Measurements from ENCODE around the gene CPN2. TPM values are rescaled to one million over a fixed set of nuclear protein-coding genes. Genes with fewer than 3 reads are reported as not detected.

CPN2 gene
- total RNA-seq, 1 donor, result not detected

- DNase-seq (ENCODE audit: low read depth), result no peak
- TF ChIP-seq CTCF (IDR thresholded peaks at IDR 0.05; ENCODE audit: insufficient read depth, low read length), result no peak
- H3K4me3 ChIP-seq (ENCODE audit: low read depth, low read length), result no peak overlapping the region
These were observed 44.9 kb downstream of the CPN2 start for GRCh38 chr3:194306109-194306686.

GRCh38 chr3:194305356-194306108 is 45.6 kb downstream of the CPN2 start:
- TF ChIP-seq CTCF (IDR thresholded peaks at IDR 0.05; ENCODE audit: insufficient read depth, low read length), result no peak
- no peak for DNase-seq (ENCODE audit: low read depth)

GRCh38 chr3:194304186-194304917 is 46.8 kb downstream of the CPN2 start:
- H3K4me3 ChIP-seq (ENCODE audit: low read depth, low read length), result no peak overlapping the region
- no peak for DNase-seq (ENCODE audit: low read depth)
- no peak for TF ChIP-seq CTCF (IDR thresholded peaks at IDR 0.05; ENCODE audit: insufficient read depth, low read length)

More at GRCh38 chr3:194305356-194306108, 45.6 kb downstream of the CPN2 start:
- H3K4me3 ChIP-seq (ENCODE audit: low read depth, low read length), result no peak overlapping the region

GRCh38 chr3:194303749-194304148 is 47.4 kb downstream of the CPN2 start:
- TF ChIP-seq CTCF (IDR thresholded peaks at IDR 0.05; ENCODE audit: insufficient read depth, low read length), result no peak
- no peak for DNase-seq (ENCODE audit: low read depth)
- H3K4me3 ChIP-seq (ENCODE audit: low read depth, low read length), result no peak overlapping the region

GRCh38 chr3:194301730-194302129 is 49.4 kb downstream of the CPN2 start:
- no peak overlapping the region for H3K4me3 ChIP-seq (ENCODE audit: low read depth, low read length)
- no peak for TF ChIP-seq CTCF (IDR thresholded peaks at IDR 0.05; ENCODE audit: insufficient read depth, low read length)
- DNase-seq (ENCODE audit: low read depth), result no peak

- H3K4me3 ChIP-seq (ENCODE audit: low read depth, low read length), result no peak overlapping the region
- DNase-seq (ENCODE audit: low read depth), result no peak
- no peak for TF ChIP-seq CTCF (IDR thresholded peaks at IDR 0.05; ENCODE audit: insufficient read depth, low read length)
These were observed 50.2 kb downstream of the CPN2 start for GRCh38 chr3:194300936-194301335.

Measured in fibroblast of the aortic adventitia (primary cell).